ENCODE data around the gene DRD3. TPM values are rescaled to one million over a fixed set of nuclear protein-coding genes. Genes with fewer than 3 reads are reported as not detected.

The DRD3 gene
- total RNA-seq, 1 donor from 2014 or later: not detected

GRCh38 chr3:114194750-114195149, 15.9 kb upstream of the DRD3 start:
- Mint-ChIP-seq H3K4me3 (no peak overlapping the region), H3K36me3 (no peaks in the 10 kb centered on the region), H3K27me3 (ENCODE audit: insufficient read depth, low read depth) (no peaks in the 10 kb centered on the region), H3K9me3 (no peaks in the 10 kb centered on the region), H3K27ac (no peak overlapping the region), H3K4me1 (no peaks in the 10 kb centered on the region)
- H3K79me2 ChIP-seq (ENCODE audit: low read depth): no peaks in the 10 kb centered on the region
- no peaks in the 10 kb centered on the region for H3K36me3 ChIP-seq
- H4K20me1 ChIP-seq (ENCODE audit: low read depth): no peaks in the 10 kb centered on the region
- H3K27me3 ChIP-seq: no peaks in the 10 kb centered on the region
- DNase-seq (ENCODE audit: low spot score): no peak
- no peak overlapping the region for H3K4me3 ChIP-seq
- no peak overlapping the region for H2AFZ ChIP-seq (replicated peaks)
- no peaks in the 10 kb centered on the region for H3K4me1 ChIP-seq
- no peaks in the 10 kb centered on the region for H3K9me3 ChIP-seq (ENCODE audit: low read depth)
- no peak overlapping the region for H3K27ac ChIP-seq
- H3K9ac ChIP-seq: no peak overlapping the region
- no peak overlapping the region for H3K4me2 ChIP-seq
- TF ChIP-seq CTCF (IDR thresholded peaks at IDR 0.05) (no peak), EZH2phosphoT487 (IDR thresholded peaks at IDR 0.05) (no peak)
- H3F3A ChIP-seq (ENCODE audit: low read depth): no peaks in the 10 kb centered on the region

DNA sequence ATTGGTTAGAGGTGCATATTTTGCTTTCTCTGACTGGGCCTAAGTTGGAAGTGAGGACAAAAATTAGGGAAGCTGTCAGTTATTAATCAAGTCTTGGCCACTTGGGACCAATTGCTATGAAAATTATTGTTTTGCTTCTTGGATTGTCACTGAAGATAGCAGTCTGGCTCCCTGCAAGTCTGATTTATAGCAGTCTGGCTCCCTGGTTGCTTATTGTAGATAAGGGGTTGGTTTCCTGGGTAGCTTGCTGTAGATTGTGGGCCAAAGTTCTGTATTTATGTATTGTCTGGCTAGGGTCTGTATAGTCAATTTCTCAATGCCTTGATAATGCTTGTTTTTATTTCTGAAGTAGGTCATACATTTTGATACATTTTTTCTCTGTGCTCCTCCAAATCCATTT, 13.3 kb upstream of the DRD3 start:
- Mint-ChIP-seq H3K4me1 (no peaks in the 10 kb centered on the region), H3K9me3 (no peaks in the 10 kb centered on the region), H3K27me3 (ENCODE audit: insufficient read depth, low read depth) (no peaks in the 10 kb centered on the region), H3K36me3 (no peaks in the 10 kb centered on the region), H3K4me3 (no peak overlapping the region), H3K27ac (no peak overlapping the region)
- Histone ChIP-seq H3F3A (ENCODE audit: low read depth) (no peaks in the 10 kb centered on the region), H3K27me3 (no peaks in the 10 kb centered on the region), H3K9me3 (ENCODE audit: low read depth) (no peaks in the 10 kb centered on the region), H3K27ac (no peak overlapping the region), H2AFZ (replicated peaks) (no peak overlapping the region), H3K4me3 (no peak overlapping the region), H3K4me1 (no peaks in the 10 kb centered on the region), H3K79me2 (ENCODE audit: low read depth) (no peaks in the 10 kb centered on the region), H3K36me3 (no peaks in the 10 kb centered on the region), H3K9ac (no peak overlapping the region), H4K20me1 (ENCODE audit: low read depth) (no peaks in the 10 kb centered on the region), H3K4me2 (no peak overlapping the region)
- no peak for TF ChIP-seq EZH2 (IDR thresholded peaks at IDR 0.05)
- TF ChIP-seq EZH2phosphoT487 (IDR thresholded peaks at IDR 0.05): no peak
- no peak for TF ChIP-seq CTCF (IDR thresholded peaks at IDR 0.05)
- DNase-seq (ENCODE audit: low spot score): no peak

GRCh38 chr3:114186501-114186900, 7.6 kb upstream of the DRD3 start:
- H3K9me3 ChIP-seq (ENCODE audit: low read depth): no peaks in the 10 kb centered on the region
- H4K20me1 ChIP-seq (ENCODE audit: low read depth): no peaks in the 10 kb centered on the region
- no peaks in the 10 kb centered on the region for H3K79me2 ChIP-seq (ENCODE audit: low read depth)

More at GRCh38 chr3:114186501-114186900, 7.6 kb upstream of the DRD3 start:
- Mint-ChIP-seq H3K36me3 (no peaks in the 10 kb centered on the region), H3K4me3 (no peak overlapping the region), H3K9me3 (peaks cover 6% of the 10 kb centered on the region), H3K27me3 (ENCODE audit: insufficient read depth, low read depth) (peaks cover 2% of the 10 kb centered on the region), H3K4me1 (no peaks in the 10 kb centered on the region), H3K27ac (no peak overlapping the region)
- TF ChIP-seq EZH2 (IDR thresholded peaks at IDR 0.05) (no peak), EZH2phosphoT487 (IDR thresholded peaks at IDR 0.05) (no peak), CTCF (IDR thresholded peaks at IDR 0.05) (no peak)
- H3F3A ChIP-seq (ENCODE audit: low read depth): no peaks in the 10 kb centered on the region
- H3K9ac ChIP-seq: no peak overlapping the region
- H3K27me3 ChIP-seq: no peaks in the 10 kb centered on the region
- no peak overlapping the region for H3K4me2 ChIP-seq
- H3K4me1 ChIP-seq: no peaks in the 10 kb centered on the region
- no peak for DNase-seq (ENCODE audit: low spot score)
- no peaks in the 10 kb centered on the region for H3K36me3 ChIP-seq
- no peak overlapping the region for H3K4me3 ChIP-seq
- H2AFZ ChIP-seq (replicated peaks): no peak overlapping the region
- H3K27ac ChIP-seq: no peak overlapping the region

Measured in neural progenitor cell (in vitro differentiated cells).